H1 (cell line): ENCODE data around the gene NFAT5.

Experiments used
- CHD1 ChIP-seq: IDR thresholded peaks from 2 replicates; pipeline ENCODE4 v1.6.1; 2012; ENCODE audit warnings: low read depth, low read length, improper control_type of control experiment
- CTCF ChIP-seq, 3 experiments: IDR thresholded peaks; 1 replicate in 2 of 3; 2 replicates in 1 of 3; pipeline versions ENCODE4 v1.5.1 to v1.6.1; 2011; ENCODE audit warnings: low read length in 3 of 3, mild to moderate bottlenecking in 3 of 3, inconsistent platforms in 2 of 3, low read depth in 1 of 3, moderate library complexity in 1 of 3; ENCODE audit not compliant: insufficient read depth in 1 of 3; ENCODE audit errors: control extremely low read depth in 1 of 3
- JUND ChIP-seq: IDR thresholded peaks from 2 replicates; pipeline ENCODE4 v1.6.1; 2011; ENCODE audit warnings: mild to moderate bottlenecking, improper control_type of control experiment, low read length
- KDM1A ChIP-seq: fragments of 200-600, 300-600 bp; sonication (generic); IDR thresholded peaks from 2 replicates; pipeline ENCODE4 v1.7.1; 2016; ENCODE audit warnings: mild to moderate bottlenecking, low read length, borderline replicate concordance
- NRF1 ChIP-seq: IDR thresholded peaks from 2 replicates; pipeline ENCODE4 v1.6.1; 2011; ENCODE audit warnings: mild to moderate bottlenecking, low read depth, low read length, improper control_type of control experiment
- PHF8 ChIP-seq: fragments of 200-600 bp; sonication (generic); conservative IDR thresholded peaks from 2 replicates; pipeline ENCODE4 v1.7.1; 2012; ENCODE audit warnings: low read depth, mild to moderate bottlenecking, inconsistent platforms, low read length, moderate library complexity
- POLR2A ChIP-seq, 2 experiments: IDR thresholded peaks; 1 replicate in 1 of 2; 2 replicates in 1 of 2; pipeline ENCODE4 v1.6.1; 2011; ENCODE audit warnings: low read depth in 2 of 2, low read length in 2 of 2, mild to moderate bottlenecking in 2 of 2; ENCODE audit errors: control extremely low read depth in 1 of 2
- RAD21 ChIP-seq, 2 experiments: IDR thresholded peaks in 1 of 2; conservative IDR thresholded peaks in 1 of 2; 2 replicates each; pipeline ENCODE4 v1.6.1; 2011; ENCODE audit warnings: low read depth in 2 of 2, low read length in 2 of 2, improper control_type of control experiment in 1 of 2, inconsistent platforms in 1 of 2, mild to moderate bottlenecking in 1 of 2, moderate library complexity in 1 of 2
- RXRA ChIP-seq: IDR thresholded peaks from 2 replicates; pipeline ENCODE4 v1.6.1; 2011; ENCODE audit warnings: low read depth, mild to moderate bottlenecking, low read length, moderate library complexity; ENCODE audit not compliant: insufficient read depth
- SRF ChIP-seq: IDR thresholded peaks from 2 replicates; pipeline ENCODE4 v1.6.1; 2011; ENCODE audit warnings: mild to moderate bottlenecking, low read depth, low read length, moderate library complexity
- TEAD4 ChIP-seq: IDR thresholded peaks from 2 replicates; pipeline ENCODE4 v1.6.1; 2012; ENCODE audit warnings: low read depth, low read length, inconsistent platforms, mixed read lengths
- ZNF274 ChIP-seq: IDR thresholded peaks from 2 replicates; pipeline ENCODE4 v1.7.0; 2012; ENCODE audit warnings: low read length, borderline replicate concordance; ENCODE audit errors: extremely low read depth
- TF ChIP-seq, protein P1 (sequence below): fragments of 300-600 bp; sonication (generic); IDR thresholded peaks from 2 replicates; pipeline ENCODE4 v1.7.1; 2012; ENCODE audit warnings: low read length, moderate library complexity, mild to moderate bottlenecking, inconsistent platforms; ENCODE audit not compliant: insufficient replicate concordance

GRCh38 chr16:69598045-69598444, 32.3 kb downstream of the NFAT5 start:
- TF ChIP-seq KDM1A (no peak), SRF (no peak), RXRA (no peak), CTCF (IDR thresholded peaks at IDR 0.05; ENCODE audit: control extremely low read depth in 1 of 3, insufficient read depth in 1 of 3, low read depth in 1 of 3, low read length in 3 of 3) (no peak), POLR2A (IDR thresholded peaks at IDR 0.05; ENCODE audit: control extremely low read depth in 1 of 2, low read depth in 2 of 2, low read length in 2 of 2) (no peak), CHD1 (no peak), JUND (no peak), PHF8 (no peak), RAD21 (IDR thresholded peaks at IDR 0.05 in 1 of 2, conservative IDR thresholded peaks at IDR 0.05 in 1 of 2; ENCODE audit: low read depth in 2 of 2, low read length in 2 of 2) (no peak), TEAD4 (no peak), ZNF274 (no peak), NRF1 (no peak)
- TF ChIP-seq, protein P1, sequence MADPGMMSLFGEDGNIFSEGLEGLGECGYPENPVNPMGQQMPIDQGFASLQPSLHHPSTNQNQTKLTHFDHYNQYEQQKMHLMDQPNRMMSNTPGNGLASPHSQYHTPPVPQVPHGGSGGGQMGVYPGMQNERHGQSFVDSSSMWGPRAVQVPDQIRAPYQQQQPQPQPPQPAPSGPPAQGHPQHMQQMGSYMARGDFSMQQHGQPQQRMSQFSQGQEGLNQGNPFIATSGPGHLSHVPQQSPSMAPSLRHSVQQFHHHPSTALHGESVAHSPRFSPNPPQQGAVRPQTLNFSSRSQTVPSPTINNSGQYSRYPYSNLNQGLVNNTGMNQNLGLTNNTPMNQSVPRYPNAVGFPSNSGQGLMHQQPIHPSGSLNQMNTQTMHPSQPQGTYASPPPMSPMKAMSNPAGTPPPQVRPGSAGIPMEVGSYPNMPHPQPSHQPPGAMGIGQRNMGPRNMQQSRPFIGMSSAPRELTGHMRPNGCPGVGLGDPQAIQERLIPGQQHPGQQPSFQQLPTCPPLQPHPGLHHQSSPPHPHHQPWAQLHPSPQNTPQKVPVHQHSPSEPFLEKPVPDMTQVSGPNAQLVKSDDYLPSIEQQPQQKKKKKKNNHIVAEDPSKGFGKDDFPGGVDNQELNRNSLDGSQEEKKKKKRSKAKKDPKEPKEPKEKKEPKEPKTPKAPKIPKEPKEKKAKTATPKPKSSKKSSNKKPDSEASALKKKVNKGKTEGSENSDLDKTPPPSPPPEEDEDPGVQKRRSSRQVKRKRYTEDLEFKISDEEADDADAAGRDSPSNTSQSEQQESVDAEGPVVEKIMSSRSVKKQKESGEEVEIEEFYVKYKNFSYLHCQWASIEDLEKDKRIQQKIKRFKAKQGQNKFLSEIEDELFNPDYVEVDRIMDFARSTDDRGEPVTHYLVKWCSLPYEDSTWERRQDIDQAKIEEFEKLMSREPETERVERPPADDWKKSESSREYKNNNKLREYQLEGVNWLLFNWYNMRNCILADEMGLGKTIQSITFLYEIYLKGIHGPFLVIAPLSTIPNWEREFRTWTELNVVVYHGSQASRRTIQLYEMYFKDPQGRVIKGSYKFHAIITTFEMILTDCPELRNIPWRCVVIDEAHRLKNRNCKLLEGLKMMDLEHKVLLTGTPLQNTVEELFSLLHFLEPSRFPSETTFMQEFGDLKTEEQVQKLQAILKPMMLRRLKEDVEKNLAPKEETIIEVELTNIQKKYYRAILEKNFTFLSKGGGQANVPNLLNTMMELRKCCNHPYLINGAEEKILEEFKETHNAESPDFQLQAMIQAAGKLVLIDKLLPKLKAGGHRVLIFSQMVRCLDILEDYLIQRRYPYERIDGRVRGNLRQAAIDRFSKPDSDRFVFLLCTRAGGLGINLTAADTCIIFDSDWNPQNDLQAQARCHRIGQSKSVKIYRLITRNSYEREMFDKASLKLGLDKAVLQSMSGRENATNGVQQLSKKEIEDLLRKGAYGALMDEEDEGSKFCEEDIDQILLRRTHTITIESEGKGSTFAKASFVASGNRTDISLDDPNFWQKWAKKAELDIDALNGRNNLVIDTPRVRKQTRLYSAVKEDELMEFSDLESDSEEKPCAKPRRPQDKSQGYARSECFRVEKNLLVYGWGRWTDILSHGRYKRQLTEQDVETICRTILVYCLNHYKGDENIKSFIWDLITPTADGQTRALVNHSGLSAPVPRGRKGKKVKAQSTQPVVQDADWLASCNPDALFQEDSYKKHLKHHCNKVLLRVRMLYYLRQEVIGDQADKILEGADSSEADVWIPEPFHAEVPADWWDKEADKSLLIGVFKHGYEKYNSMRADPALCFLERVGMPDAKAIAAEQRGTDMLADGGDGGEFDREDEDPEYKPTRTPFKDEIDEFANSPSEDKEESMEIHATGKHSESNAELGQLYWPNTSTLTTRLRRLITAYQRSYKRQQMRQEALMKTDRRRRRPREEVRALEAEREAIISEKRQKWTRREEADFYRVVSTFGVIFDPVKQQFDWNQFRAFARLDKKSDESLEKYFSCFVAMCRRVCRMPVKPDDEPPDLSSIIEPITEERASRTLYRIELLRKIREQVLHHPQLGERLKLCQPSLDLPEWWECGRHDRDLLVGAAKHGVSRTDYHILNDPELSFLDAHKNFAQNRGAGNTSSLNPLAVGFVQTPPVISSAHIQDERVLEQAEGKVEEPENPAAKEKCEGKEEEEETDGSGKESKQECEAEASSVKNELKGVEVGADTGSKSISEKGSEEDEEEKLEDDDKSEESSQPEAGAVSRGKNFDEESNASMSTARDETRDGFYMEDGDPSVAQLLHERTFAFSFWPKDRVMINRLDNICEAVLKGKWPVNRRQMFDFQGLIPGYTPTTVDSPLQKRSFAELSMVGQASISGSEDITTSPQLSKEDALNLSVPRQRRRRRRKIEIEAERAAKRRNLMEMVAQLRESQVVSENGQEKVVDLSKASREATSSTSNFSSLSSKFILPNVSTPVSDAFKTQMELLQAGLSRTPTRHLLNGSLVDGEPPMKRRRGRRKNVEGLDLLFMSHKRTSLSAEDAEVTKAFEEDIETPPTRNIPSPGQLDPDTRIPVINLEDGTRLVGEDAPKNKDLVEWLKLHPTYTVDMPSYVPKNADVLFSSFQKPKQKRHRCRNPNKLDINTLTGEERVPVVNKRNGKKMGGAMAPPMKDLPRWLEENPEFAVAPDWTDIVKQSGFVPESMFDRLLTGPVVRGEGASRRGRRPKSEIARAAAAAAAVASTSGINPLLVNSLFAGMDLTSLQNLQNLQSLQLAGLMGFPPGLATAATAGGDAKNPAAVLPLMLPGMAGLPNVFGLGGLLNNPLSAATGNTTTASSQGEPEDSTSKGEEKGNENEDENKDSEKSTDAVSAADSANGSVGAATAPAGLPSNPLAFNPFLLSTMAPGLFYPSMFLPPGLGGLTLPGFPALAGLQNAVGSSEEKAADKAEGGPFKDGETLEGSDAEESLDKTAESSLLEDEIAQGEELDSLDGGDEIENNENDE = no peak
